HL-60 (cell line): ENCODE data around the gene C19orf44.
"Not testable (repeated sequence)": the region's sequence is repeated elsewhere in the genome, so short reads cannot be mapped to it uniquely, and the experiment has no call there.

ENCODE experiments used
- DNase-seq, 2 experiments: peaks; one replicate each; pipeline ENCODE4 v3.0.0-alpha.2; 2010 to 2020; ENCODE audit warnings: low read depth in 1 of 2, low spot score in 1 of 2
- H3K27ac ChIP-seq: fragments of 250-450 bp; sonication (Bioruptor Pico); replicated peaks from 2 replicates; pipeline ENCODE4 v1.5.1; 2020; ENCODE audit warnings: mild to moderate bottlenecking, moderate library complexity
- H3K27me3 ChIP-seq: fragments of 250-450 bp; sonication (Bioruptor Pico); 2 replicates; pipeline ENCODE4 v1.5.1; 2021; ENCODE audit warnings: mild to moderate bottlenecking, moderate library complexity; ENCODE audit not compliant: insufficient read depth, poor library complexity, severe bottlenecking
- H3K4me3 ChIP-seq: replicated peaks from 2 replicates; pipeline ENCODE4 v1.5.1; 2011; ENCODE audit warnings: mild to moderate bottlenecking, control low read depth, low read length; ENCODE audit not compliant: insufficient read depth
- CTCF ChIP-seq: IDR thresholded peaks from one replicate; pipeline ENCODE4 v1.5.1; 2011; ENCODE audit warnings: low read length, control low read depth, inconsistent platforms; ENCODE audit not compliant: insufficient read depth
- GABPA ChIP-seq: IDR thresholded peaks from 2 replicates; pipeline ENCODE4 v1.6.1; 2012; ENCODE audit warnings: low read depth
- POLR2AphosphoS5 ChIP-seq: IDR thresholded peaks from 2 replicates; pipeline ENCODE4 v1.6.1; 2012; ENCODE audit warnings: low read depth
- SPI1 ChIP-seq: IDR thresholded peaks from 2 replicates; pipeline ENCODE4 v1.6.1; 2012; ENCODE audit warnings: low read depth, mild to moderate bottlenecking, borderline replicate concordance
- TF ChIP-seq, protein P1 (sequence below): IDR thresholded peaks from 2 replicates; pipeline ENCODE4 v1.6.1; 2012; ENCODE audit warnings: low read depth; ENCODE audit not compliant: insufficient replicate concordance

Gene C19orf44

DNA sequence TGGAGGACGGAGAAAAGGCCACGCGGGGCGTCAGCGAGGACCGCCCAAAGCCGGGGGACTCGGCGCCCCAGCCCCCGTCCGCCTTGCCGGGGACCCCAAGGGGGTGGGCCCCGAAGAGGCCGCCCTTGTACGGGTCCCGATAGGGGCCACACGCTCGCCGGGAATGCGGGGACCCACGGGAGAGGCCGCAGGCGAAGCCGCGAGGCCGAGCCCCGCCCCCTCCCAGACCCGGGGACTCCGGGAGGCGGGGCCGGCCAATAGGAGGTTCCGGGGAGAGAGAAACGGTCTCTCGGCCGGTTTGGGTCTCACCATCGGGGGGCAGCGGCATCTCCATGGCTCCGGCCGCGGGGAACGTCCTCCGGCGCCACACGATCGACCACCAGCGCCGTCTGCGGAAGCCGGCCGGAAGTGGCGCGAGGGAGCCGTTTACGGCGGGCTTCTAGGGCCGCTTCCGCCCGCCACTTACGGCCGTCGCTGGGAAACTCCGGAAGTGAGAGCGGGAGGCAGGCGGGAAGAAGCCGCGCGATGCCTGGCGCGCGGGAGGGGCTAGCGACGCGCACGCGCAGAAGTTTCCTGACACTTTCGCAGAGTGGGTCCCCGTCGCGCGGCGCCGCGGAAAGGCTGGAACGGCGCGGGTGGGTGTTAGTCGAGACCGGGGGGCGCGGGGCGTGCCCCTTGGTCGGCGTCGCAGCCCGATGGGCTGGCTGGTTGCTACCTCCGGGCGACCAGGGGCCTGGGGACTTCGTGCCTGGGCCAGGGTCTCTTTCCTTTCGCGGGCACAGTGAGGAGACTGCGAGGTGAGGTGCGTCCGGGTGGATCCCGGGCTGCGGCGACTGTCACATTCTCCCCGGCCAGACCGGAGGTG, 46.1 kb downstream of the C19orf44 start, which contains the start of gene CHERP:
TSS of gene CHERP (minus strand) at position 393 of the 865 bp plus-strand sequence. CDS start at position 334, 59 bp downstream.
- Histone ChIP-seq H3K27ac (peak within 1 kb of the TSS; percentile 94), H3K4me3 (peak within 1 kb of the TSS; percentile 96), H3K27me3 (no peaks in the 10 kb centered on the region)
- peak; percentile 92 to 93 for DNase-seq
- peak; percentile 84 for TF ChIP-seq POLR2AphosphoS5
- peak; percentile 85 for TF ChIP-seq GABPA
- TF ChIP-seq SPI1: peak; percentile 27; the same call in 1 of the 2 replicates
- no peak for TF ChIP-seq CTCF
- TF ChIP-seq, protein P1, sequence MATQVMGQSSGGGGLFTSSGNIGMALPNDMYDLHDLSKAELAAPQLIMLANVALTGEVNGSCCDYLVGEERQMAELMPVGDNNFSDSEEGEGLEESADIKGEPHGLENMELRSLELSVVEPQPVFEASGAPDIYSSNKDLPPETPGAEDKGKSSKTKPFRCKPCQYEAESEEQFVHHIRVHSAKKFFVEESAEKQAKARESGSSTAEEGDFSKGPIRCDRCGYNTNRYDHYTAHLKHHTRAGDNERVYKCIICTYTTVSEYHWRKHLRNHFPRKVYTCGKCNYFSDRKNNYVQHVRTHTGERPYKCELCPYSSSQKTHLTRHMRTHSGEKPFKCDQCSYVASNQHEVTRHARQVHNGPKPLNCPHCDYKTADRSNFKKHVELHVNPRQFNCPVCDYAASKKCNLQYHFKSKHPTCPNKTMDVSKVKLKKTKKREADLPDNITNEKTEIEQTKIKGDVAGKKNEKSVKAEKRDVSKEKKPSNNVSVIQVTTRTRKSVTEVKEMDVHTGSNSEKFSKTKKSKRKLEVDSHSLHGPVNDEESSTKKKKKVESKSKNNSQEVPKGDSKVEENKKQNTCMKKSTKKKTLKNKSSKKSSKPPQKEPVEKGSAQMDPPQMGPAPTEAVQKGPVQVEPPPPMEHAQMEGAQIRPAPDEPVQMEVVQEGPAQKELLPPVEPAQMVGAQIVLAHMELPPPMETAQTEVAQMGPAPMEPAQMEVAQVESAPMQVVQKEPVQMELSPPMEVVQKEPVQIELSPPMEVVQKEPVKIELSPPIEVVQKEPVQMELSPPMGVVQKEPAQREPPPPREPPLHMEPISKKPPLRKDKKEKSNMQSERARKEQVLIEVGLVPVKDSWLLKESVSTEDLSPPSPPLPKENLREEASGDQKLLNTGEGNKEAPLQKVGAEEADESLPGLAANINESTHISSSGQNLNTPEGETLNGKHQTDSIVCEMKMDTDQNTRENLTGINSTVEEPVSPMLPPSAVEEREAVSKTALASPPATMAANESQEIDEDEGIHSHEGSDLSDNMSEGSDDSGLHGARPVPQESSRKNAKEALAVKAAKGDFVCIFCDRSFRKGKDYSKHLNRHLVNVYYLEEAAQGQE: peak; percentile 22

GRCh38 chr19:16542910-16543472, 46.8 kb downstream of the C19orf44 start:
- peak in 1 of 2 experiments; percentile 10 for DNase-seq
- Histone ChIP-seq H3K27me3 (no peaks in the 10 kb centered on the region), H3K4me3 (peak overlapping the region; percentile 96), H3K27ac (peak overlapping the region; percentile 94)
- TF ChIP-seq SPI1 (no peak), GABPA (no peak), POLR2AphosphoS5 (no peak), CTCF (no peak)
- TF ChIP-seq, protein P1: no peak

DNA sequence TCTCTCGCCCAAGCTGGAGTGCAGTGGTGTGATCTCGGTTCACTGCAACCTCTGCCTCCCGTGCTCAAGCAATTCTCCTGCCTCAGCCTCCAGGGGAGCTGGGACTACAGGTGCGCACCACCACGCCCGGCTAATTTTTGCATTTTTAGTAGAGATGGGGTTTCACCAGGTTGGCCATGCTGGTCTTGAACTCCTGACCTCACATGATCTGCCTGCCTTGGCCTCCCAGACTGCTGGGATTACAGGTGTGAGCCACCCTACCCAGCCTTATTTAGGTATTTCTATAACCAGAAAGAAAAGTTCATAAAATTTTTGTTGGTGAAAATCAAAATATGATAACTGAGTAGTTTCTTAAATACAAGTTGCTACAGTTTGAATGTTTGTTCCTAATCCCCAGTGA, 47.5 kb downstream of the C19orf44 start:
- DNase-seq, H3K27me3 ChIP-seq, H3K4me3 ChIP-seq, H3K27ac ChIP-seq: not testable (repeated sequence)

DNA sequence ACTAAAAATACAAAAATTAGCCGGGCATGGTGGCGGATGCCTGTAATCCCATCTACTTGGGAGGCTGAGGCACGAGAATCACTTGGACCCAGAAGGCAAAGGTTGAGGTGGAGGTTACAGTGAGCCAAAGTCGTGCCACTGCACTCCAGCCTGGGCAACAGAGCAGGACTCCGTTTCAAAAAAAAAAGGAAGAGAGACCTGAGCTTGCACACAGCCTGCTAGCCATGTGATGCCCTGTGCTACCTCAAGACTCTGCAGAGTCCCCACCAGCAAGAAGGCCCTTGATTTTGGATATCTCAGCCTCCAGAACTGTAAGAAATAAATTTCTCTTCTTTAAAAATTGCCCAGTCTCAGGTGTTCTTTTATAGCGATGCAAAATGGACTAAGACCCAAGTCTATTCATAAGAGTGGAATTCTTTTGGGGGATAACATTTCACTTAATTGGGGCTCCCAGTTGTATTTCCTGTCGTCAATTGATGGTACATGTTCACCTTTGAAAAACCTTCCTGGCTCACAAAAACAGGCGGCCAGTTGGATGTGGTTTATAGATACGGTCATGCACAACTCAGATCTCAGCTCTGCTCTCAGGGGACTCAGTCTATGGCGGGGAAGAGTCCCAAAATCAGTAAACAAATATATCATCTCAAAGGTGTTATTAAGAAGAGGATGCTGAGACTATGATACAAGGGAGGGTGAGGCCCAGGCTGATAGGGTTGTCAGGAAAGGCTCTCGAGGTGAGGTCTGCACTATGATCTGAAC, 48.5 kb downstream of the C19orf44 start:
- Histone ChIP-seq H3K27ac (no peak overlapping the region), H3K27me3 (no peaks in the 10 kb centered on the region)

More for the DNA sequence above, 48.5 kb downstream of the C19orf44 start:
- H3K4me3 ChIP-seq: no peak overlapping the region
- peak in 1 of 2 experiments; percentile 10 for DNase-seq
- TF ChIP-seq GABPA (no peak), POLR2AphosphoS5 (no peak), CTCF (no peak), SPI1 (no peak)
- TF ChIP-seq, protein P1: no peak
